SK-N-MC (cell line): ENCODE data around the gene LENG9.

Experiments
- EZH2 ChIP-seq: fragments of 200-600 bp; sonication (generic); IDR thresholded peaks from one replicate; pipeline ENCODE4 v1.6.1; 2017; ENCODE audit warnings: antibody characterized with exemption
- FOXP2 ChIP-seq: optimal IDR thresholded peaks from 2 replicates; pipeline ENCODE3; 2011; ENCODE audit warnings: mild to moderate bottlenecking, moderate library complexity; ENCODE audit not compliant: insufficient read depth; ENCODE audit errors: extremely low read length, control extremely low read depth
- POLR2AphosphoS5 ChIP-seq: IDR thresholded peaks from 2 replicates; pipeline ENCODE4 v1.6.1; 2012; ENCODE audit warnings: mild to moderate bottlenecking, low read depth, low read length, borderline replicate concordance

DNA sequence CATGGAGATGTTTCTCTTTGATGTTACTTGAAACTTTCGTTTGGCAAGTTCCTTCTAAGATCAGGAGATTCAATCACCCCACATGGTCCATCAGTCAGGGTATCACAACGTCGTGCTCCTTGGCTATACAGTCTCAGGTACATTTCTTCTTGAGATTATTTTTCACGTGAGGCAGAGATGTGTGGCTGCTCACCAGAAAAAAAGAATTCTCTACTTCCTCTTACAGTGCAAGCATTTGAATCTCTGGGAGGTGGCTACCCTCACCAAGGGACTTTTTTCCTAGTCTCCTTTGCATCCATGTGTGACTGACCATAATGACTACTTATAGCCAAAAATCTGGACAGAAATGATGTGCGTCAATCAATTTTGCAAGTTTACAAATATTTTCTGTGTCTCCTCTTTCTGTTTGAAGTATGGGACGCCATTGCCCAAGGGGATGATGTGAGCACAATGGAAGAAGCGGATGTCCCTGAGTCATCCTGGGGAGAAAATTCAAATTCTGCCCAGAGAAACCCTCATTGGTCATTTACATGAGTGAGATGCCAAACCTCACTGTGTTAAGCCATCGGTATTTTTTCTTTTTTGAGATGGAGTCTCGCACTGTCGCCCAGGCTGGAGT, 30.5 kb upstream of the LENG9 start:
- TF ChIP-seq POLR2AphosphoS5 (no peak), EZH2 (no peak), FOXP2 (no peak)
